Trophoblast cell (in vitro differentiated cells and primary cell): Measurements from ENCODE around the gene RPA3.

Source experiments
- DNase-seq, 2 donors: peaks; one replicate each; pipeline ENCODE4 v3.0.0-alpha.2; 2016
- H2AFZ ChIP-seq: 2 replicates; pipeline ENCODE4 v1.6.1; 2013; ENCODE audit warnings: low read length, moderate library complexity, mild to moderate bottlenecking; ENCODE audit not compliant: insufficient read depth, poor library complexity
- H2AK5ac ChIP-seq: 2 replicates; pipeline ENCODE4 v1.6.1; 2013; ENCODE audit warnings: mild to moderate bottlenecking, low read length
- H2BK120ac ChIP-seq: 2 replicates; pipeline ENCODE4 v1.6.1; 2013; ENCODE audit warnings: low read length, mild to moderate bottlenecking, moderate library complexity; ENCODE audit not compliant: insufficient read depth, poor library complexity
- H2BK12ac ChIP-seq: 2 replicates; pipeline ENCODE4 v1.6.1; 2013; ENCODE audit warnings: mild to moderate bottlenecking, low read length, moderate library complexity
- H2BK5ac ChIP-seq: 2 replicates; pipeline ENCODE4 v1.6.1; 2013; ENCODE audit warnings: low read length, low read depth, moderate library complexity, mild to moderate bottlenecking; ENCODE audit not compliant: poor library complexity
- H3K14ac ChIP-seq: 2 replicates; pipeline ENCODE4 v1.6.1; 2013; ENCODE audit warnings: mild to moderate bottlenecking, low read length
- H3K18ac ChIP-seq: 2 replicates; pipeline ENCODE4 v1.6.1; 2013; ENCODE audit warnings: mild to moderate bottlenecking, low read length
- H3K23ac ChIP-seq: 2 replicates; pipeline ENCODE4 v1.6.1; 2013; ENCODE audit warnings: low read length
- H3K27ac ChIP-seq: 2 replicates; pipeline ENCODE4 v1.5.1; 2013; ENCODE audit warnings: low read depth, mild to moderate bottlenecking, inconsistent platforms, low read length, moderate library complexity
- H3K27me3 ChIP-seq: 2 replicates; pipeline ENCODE4 v1.6.1; 2013; ENCODE audit warnings: inconsistent platforms, mild to moderate bottlenecking, low read length, moderate library complexity; ENCODE audit not compliant: insufficient read depth
- H3K36me3 ChIP-seq, 2 experiments: 1 replicate in 1 of 2; 2 replicates in 1 of 2; pipeline ENCODE4 v1.6.1; 2013; ENCODE audit warnings: low read length in 2 of 2, mild to moderate bottlenecking in 2 of 2, moderate library complexity in 1 of 2; ENCODE audit not compliant: insufficient read depth in 2 of 2, control insufficient read depth in 1 of 2
- H3K4ac ChIP-seq: 2 replicates; pipeline ENCODE4 v1.6.1; 2013; ENCODE audit warnings: low read depth, mild to moderate bottlenecking, low read length, moderate library complexity
- H3K4me1 ChIP-seq, 2 experiments: 1 replicate in 1 of 2; 2 replicates in 1 of 2; pipeline ENCODE4 v1.6.1; 2013; ENCODE audit warnings: low read length in 2 of 2, mild to moderate bottlenecking in 2 of 2, moderate library complexity in 1 of 2; ENCODE audit not compliant: insufficient read depth in 2 of 2, control insufficient read depth in 1 of 2
- H3K4me2 ChIP-seq: 2 replicates; pipeline ENCODE4 v1.6.1; 2013; ENCODE audit warnings: inconsistent platforms, mild to moderate bottlenecking, low read length, moderate library complexity
- H3K4me3 ChIP-seq: 2 replicates; pipeline ENCODE4 v1.5.1; 2013; ENCODE audit warnings: mild to moderate bottlenecking, low read depth, low read length, inconsistent platforms
- H3K79me1 ChIP-seq: one replicate; pipeline ENCODE4 v1.6.1; 2013; ENCODE audit warnings: low read length
- H3K79me2 ChIP-seq: 2 replicates; pipeline ENCODE4 v1.6.1; 2013; ENCODE audit warnings: low read length, mild to moderate bottlenecking; ENCODE audit not compliant: control insufficient read depth, insufficient read depth, poor library complexity
- H3K9ac ChIP-seq: 2 replicates; pipeline ENCODE4 v1.6.1; 2013; ENCODE audit warnings: mild to moderate bottlenecking, low read length
- H3K9me3 ChIP-seq: 2 replicates; pipeline ENCODE4 v1.6.1; 2013; ENCODE audit warnings: low read depth, mild to moderate bottlenecking, control low read depth, inconsistent platforms, low read length; ENCODE audit not compliant: insufficient read depth
- H4K12ac ChIP-seq: 2 replicates; pipeline ENCODE4 v1.6.1; 2013; ENCODE audit warnings: low read depth, mild to moderate bottlenecking, low read length, moderate library complexity
- H4K8ac ChIP-seq: 2 replicates; pipeline ENCODE4 v1.6.1; 2013; ENCODE audit warnings: low read depth, mild to moderate bottlenecking, low read length, moderate library complexity
- H4K91ac ChIP-seq: one replicate; pipeline ENCODE4 v1.6.1; 2013; ENCODE audit warnings: low read depth, mild to moderate bottlenecking, low read length, moderate library complexity
- WGBS: extraction: QIAGEN DNeasy Blood & Tissue Kit; methylation state at CpG from one replicate; pipeline ENCODE4 v1.1.7; 2013; ENCODE audit warnings: missing lambda C conversion rate; ENCODE audit not compliant: insufficient read length, insufficient coverage; ENCODE audit errors: extremely low coverage; 5-methylcytosine and 5-hydroxymethylcytosine counted together

RPA3 gene

DNA sequence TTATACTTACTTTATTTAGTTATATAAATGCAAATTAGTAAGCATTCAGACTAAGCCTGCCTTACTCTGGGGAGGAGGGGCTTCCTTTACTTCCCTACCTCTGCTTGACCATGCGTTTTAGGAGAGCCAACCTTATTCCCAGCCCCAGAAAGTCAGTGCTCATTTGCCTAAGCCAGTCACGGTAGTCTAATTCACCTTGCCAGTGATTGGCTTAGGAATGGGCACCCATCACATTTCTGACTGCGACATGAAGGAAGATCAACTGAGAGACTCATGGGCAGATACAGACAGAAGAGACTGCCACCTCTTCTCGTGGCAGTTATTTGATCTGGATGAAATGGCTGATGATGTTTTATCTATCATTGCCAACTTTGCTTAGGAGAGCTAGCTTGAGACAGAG is 29.5 kb downstream of the RPA3 start:
- H3K27me3 ChIP-seq: no peaks in the 10 kb centered on the region
- H3K27ac ChIP-seq: no peak overlapping the region
- no peak overlapping the region for H2AFZ ChIP-seq
- no peaks in the 10 kb centered on the region for H3K9me3 ChIP-seq
- no peak overlapping the region for H4K12ac ChIP-seq
- peak overlapping the region; percentile 93 for H2AK5ac ChIP-seq
- H4K8ac ChIP-seq: no peak overlapping the region
- no peak overlapping the region for H2BK5ac ChIP-seq
- H3K23ac ChIP-seq: no peak overlapping the region
- peaks cover 3% of the 10 kb centered on the region for H3K79me1 ChIP-seq
- no peak overlapping the region for H3K9ac ChIP-seq
- H3K4ac ChIP-seq: no peak overlapping the region
- H4K91ac ChIP-seq: no peak overlapping the region
- H2BK12ac ChIP-seq: peak overlapping the region; percentile 36
- no peak overlapping the region for H3K4me2 ChIP-seq
- peak overlapping the region; percentile 65 for H3K18ac ChIP-seq
- H3K4me3 ChIP-seq: no peak overlapping the region
- no peaks in the 10 kb centered on the region for H3K36me3 ChIP-seq
- no peak for DNase-seq
- no peak overlapping the region for H2BK120ac ChIP-seq
- peaks cover 0 to 4% of the 10 kb centered on the region in 2 experiments for H3K4me1 ChIP-seq
- H3K14ac ChIP-seq: no peak overlapping the region
- WGBS: no CpG with 5 or more reads among the region's 4 CpGs
- H3K79me2 ChIP-seq: no peaks in the 10 kb centered on the region

DNA sequence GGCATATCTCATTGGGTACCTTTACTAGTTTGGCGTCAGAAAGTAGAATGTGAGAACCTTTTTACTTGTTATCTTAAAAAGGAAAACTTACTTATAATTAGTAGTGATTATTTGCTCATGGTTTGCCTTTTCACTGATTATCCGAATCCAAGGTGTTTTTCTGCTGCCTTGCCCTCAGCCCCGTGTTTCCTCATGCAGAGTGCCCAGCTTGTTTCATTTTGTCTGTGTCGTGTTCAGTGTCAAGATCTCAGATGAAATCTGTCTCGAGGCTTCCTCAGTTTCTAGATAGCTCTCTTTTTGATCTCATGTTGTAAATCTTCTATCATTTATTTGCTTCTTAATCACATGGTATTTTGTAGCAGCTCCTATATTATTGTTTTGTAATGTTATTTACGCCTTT is 30.1 kb downstream of the RPA3 start:
- Histone ChIP-seq H3K4ac (no peak overlapping the region), H3K36me3 (no peaks in the 10 kb centered on the region), H2AK5ac (no peak overlapping the region), H3K79me2 (no peaks in the 10 kb centered on the region), H3K9me3 (no peaks in the 10 kb centered on the region), H3K18ac (no peak overlapping the region), H4K12ac (no peak overlapping the region), H2AFZ (no peak overlapping the region), H2BK5ac (no peak overlapping the region), H3K23ac (no peak overlapping the region), H3K27ac (no peak overlapping the region), H3K4me2 (no peak overlapping the region), H4K8ac (no peak overlapping the region), H2BK12ac (no peak overlapping the region), H3K14ac (no peak overlapping the region), H4K91ac (no peak overlapping the region), H3K4me1 (peaks cover 0 to 4% of the 10 kb centered on the region in 2 experiments), H3K4me3 (no peak overlapping the region), H3K79me1 (peaks cover 3% of the 10 kb centered on the region), H2BK120ac (no peak overlapping the region), H3K9ac (no peak overlapping the region), H3K27me3 (no peaks in the 10 kb centered on the region)
- WGBS: no CpG with 5 or more reads among the region's 6 CpGs
- no peak for DNase-seq

DNA sequence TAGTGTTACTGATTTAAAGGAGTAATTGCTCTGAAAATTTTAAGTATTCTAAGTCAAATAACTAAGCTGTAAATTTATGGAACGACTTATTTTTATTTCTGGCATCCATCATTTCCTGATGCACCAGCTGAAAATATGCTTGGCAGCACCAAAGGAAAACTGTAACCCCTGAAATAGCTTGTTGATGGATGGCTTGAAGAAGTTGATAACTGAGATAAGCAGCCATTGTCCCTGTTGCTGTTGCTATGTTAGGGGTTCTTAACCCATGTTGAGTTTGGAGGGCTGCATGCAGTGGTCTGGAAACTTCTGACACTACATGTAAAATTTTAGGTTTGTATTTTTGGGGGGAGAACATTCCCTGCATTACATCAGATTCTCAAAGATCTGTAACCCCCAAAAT is 30.6 kb downstream of the RPA3 start:
- no peaks in the 10 kb centered on the region for H3K36me3 ChIP-seq
- no peak overlapping the region for H2BK5ac ChIP-seq
- peaks cover 3% of the 10 kb centered on the region for H3K79me1 ChIP-seq
- no peaks in the 10 kb centered on the region for H3K79me2 ChIP-seq
- no peak overlapping the region for H4K8ac ChIP-seq
- no peaks in the 10 kb centered on the region for H3K27me3 ChIP-seq
- H3K4me1 ChIP-seq: peaks cover 0 to 4% of the 10 kb centered on the region in 2 experiments
- no peak overlapping the region for H2BK120ac ChIP-seq
- no peak overlapping the region for H3K23ac ChIP-seq
- H3K4me2 ChIP-seq: no peak overlapping the region
- H4K91ac ChIP-seq: no peak overlapping the region
- H3K14ac ChIP-seq: no peak overlapping the region
- H4K12ac ChIP-seq: no peak overlapping the region
- no peak overlapping the region for H3K18ac ChIP-seq
- H3K9me3 ChIP-seq: no peaks in the 10 kb centered on the region
- no peak overlapping the region for H2BK12ac ChIP-seq
- H2AFZ ChIP-seq: no peak overlapping the region
- no peak overlapping the region for H3K4me3 ChIP-seq
- H3K27ac ChIP-seq: no peak overlapping the region
- H2AK5ac ChIP-seq: no peak overlapping the region
- no peak for DNase-seq
- no CpG with 5 or more reads among the region's 1 CpG for WGBS
- no peak overlapping the region for H3K4ac ChIP-seq
- H3K9ac ChIP-seq: no peak overlapping the region

DNA sequence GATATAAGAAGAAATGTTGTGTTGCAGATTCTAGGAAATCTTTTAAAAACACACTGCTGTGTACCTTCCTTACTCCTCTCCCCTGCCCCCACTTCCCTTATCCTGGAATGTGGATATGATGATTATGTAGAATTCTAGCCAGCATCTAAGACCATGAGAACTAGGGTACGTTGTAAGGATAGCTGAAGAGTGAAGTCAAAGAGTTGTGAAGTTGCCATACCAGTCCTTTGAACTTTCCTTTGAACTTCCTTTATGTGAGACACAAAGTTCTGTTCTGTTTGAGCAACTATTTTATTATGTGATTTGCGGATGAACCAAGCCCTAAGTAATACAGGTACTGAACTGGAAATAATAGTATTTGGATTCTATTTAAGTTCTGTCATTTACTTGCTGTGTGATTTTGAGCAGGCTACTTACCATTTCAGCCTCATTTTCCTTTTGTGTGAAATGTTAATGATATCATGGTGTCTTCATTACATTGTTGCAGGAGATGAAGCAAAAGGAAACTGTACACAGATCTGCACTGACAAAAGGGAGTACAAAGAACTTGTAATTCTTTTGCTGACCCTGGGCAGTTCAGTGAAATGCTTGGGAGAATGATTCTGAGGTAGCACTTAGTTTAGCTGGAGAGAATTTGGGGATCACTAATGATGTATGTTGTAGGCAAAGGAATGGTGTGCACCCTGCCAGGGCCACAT is 31.4 kb downstream of the RPA3 start:
- peaks cover 3% of the 10 kb centered on the region for H3K79me1 ChIP-seq
- no peak overlapping the region for H2BK120ac ChIP-seq
- H4K12ac ChIP-seq: no peak overlapping the region
- no peaks in the 10 kb centered on the region for H3K27me3 ChIP-seq
- no peak overlapping the region for H4K8ac ChIP-seq
- H3K27ac ChIP-seq: no peak overlapping the region
- no peaks in the 10 kb centered on the region for H3K9me3 ChIP-seq
- H3K4me3 ChIP-seq: no peak overlapping the region
- no peak overlapping the region for H2AK5ac ChIP-seq
- H3K23ac ChIP-seq: no peak overlapping the region
- H4K91ac ChIP-seq: no peak overlapping the region
- H3K14ac ChIP-seq: no peak overlapping the region
- H3K18ac ChIP-seq: no peak overlapping the region
- no peaks in the 10 kb centered on the region for H3K36me3 ChIP-seq
- H3K4me1 ChIP-seq: peaks cover 0 to 4% of the 10 kb centered on the region in 2 experiments
- no peak overlapping the region for H2BK12ac ChIP-seq
- no peak overlapping the region for H2BK5ac ChIP-seq
- DNase-seq: no peak
- no peak overlapping the region for H3K9ac ChIP-seq
- no peak overlapping the region for H3K4me2 ChIP-seq
- no peak overlapping the region for H2AFZ ChIP-seq
- no CpG with 5 or more reads among the region's 2 CpGs for WGBS
- H3K79me2 ChIP-seq: no peaks in the 10 kb centered on the region
- H3K4ac ChIP-seq: no peak overlapping the region
